Esophagus squamous epithelium (tissue), 4 donors: ENCODE measurements around the gene APLN.

ENCODE experiments used
- POLR2A ChIP-seq, 4 donors: fragments of 450-650 bp; IDR thresholded peaks; one replicate each; pipeline ENCODE4 v1.6.1; 2017; ENCODE audit warnings: antibody characterized with exemption in 4 of 4, mild to moderate bottlenecking in 4 of 4, moderate library complexity in 3 of 4
- TF ChIP-seq, protein P1 (sequence below), 6 experiments: fragments of 450-650 bp in 4 of 6; fragments of 200-600 bp in 2 of 6; sonication (generic) in 2 of 6; IDR thresholded peaks; one replicate each; pipeline ENCODE4 v1.5.1; 2016 to 2019; ENCODE audit warnings: antibody characterized with exemption in 6 of 6, mild to moderate bottlenecking in 4 of 6, moderate library complexity in 4 of 6

DNA sequence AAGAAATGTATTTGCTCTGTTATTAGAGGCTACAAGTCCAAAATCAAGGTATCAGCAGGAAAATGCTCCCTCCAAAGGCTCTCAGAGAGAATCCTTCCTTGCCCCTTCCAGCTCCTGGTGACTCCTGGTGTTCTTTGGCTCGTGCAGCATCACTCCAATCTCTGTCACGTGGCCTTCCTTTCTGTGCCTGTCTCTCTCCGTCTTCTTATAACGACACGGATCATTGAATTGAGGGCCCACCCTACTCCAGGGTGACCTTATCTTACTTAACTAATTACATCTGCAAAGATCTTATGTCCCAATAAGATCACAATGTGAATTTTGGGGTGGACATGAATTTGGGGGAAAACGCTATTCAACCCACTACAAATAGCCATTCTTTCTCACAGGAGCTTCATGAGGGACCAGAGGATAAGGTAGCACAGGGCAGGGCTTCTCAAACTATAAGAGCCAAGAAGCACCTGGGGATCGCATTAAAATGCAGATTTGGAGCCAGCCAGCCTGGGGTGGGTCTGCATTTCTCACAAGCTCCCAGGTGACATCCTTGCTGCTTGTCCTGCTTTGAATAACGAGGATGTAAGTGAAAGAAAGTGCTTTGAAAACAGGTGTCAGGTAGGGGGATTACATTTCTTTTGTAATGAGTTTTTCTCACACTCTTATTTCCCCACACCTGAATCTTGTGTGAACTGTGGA is 41.9 kb upstream of the APLN start:
- TF ChIP-seq, protein P1, sequence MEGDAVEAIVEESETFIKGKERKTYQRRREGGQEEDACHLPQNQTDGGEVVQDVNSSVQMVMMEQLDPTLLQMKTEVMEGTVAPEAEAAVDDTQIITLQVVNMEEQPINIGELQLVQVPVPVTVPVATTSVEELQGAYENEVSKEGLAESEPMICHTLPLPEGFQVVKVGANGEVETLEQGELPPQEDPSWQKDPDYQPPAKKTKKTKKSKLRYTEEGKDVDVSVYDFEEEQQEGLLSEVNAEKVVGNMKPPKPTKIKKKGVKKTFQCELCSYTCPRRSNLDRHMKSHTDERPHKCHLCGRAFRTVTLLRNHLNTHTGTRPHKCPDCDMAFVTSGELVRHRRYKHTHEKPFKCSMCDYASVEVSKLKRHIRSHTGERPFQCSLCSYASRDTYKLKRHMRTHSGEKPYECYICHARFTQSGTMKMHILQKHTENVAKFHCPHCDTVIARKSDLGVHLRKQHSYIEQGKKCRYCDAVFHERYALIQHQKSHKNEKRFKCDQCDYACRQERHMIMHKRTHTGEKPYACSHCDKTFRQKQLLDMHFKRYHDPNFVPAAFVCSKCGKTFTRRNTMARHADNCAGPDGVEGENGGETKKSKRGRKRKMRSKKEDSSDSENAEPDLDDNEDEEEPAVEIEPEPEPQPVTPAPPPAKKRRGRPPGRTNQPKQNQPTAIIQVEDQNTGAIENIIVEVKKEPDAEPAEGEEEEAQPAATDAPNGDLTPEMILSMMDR (IDR thresholded peaks at IDR 0.05) = no peak
- TF ChIP-seq POLR2A (IDR thresholded peaks at IDR 0.05) = no peak
